Panc1 (cell line): ENCODE measurements around the gene ASB7.

Source experiments
- POLR2AphosphoS5 ChIP-seq: IDR thresholded peaks from 2 replicates; pipeline ENCODE4 v1.6.1; 2012; ENCODE audit warnings: mild to moderate bottlenecking, low read depth, low read length, moderate library complexity
- SIN3A ChIP-seq: IDR thresholded peaks from 2 replicates; pipeline ENCODE4 v1.6.1; 2012; ENCODE audit warnings: low read depth, mild to moderate bottlenecking, low read length, moderate library complexity, borderline replicate concordance; ENCODE audit not compliant: insufficient read depth
- TF ChIP-seq, protein P1 (sequence below): fragments of 450-650 bp; IDR thresholded peaks from 2 replicates; pipeline ENCODE4 v1.5.1; 2017; ENCODE audit warnings: mild to moderate bottlenecking
- TF ChIP-seq, protein P2 (sequence below), 2 experiments: IDR thresholded peaks; 2 replicates each; pipeline ENCODE4 v1.6.1; 2011 to 2012; ENCODE audit warnings: low read depth in 2 of 2, control low read depth in 1 of 2, low read length in 1 of 2, mild to moderate bottlenecking in 1 of 2, moderate library complexity in 1 of 2; ENCODE audit not compliant: insufficient read depth in 1 of 2

DNA sequence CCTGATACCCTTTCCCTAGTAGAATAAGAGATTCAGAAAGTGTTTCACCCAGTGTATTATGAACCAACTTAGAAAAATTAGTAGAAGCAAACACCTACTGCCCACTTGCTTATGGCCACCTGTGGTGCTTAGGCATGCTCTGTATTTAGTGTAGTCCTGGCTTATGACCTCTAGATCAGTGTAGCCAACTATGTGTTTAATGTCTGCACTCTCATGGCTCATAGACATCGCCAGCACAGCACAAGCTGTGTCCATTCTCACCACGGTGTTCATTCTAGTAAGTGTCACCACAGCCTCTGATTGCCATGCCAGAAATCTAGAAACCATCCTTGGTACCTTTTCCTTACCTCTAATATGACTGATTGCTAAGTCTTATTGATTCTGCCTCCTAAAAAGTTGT lies 14.3 kb downstream of the ASB7 start:
- TF ChIP-seq POLR2AphosphoS5, result no peak
- TF ChIP-seq, protein P1, sequence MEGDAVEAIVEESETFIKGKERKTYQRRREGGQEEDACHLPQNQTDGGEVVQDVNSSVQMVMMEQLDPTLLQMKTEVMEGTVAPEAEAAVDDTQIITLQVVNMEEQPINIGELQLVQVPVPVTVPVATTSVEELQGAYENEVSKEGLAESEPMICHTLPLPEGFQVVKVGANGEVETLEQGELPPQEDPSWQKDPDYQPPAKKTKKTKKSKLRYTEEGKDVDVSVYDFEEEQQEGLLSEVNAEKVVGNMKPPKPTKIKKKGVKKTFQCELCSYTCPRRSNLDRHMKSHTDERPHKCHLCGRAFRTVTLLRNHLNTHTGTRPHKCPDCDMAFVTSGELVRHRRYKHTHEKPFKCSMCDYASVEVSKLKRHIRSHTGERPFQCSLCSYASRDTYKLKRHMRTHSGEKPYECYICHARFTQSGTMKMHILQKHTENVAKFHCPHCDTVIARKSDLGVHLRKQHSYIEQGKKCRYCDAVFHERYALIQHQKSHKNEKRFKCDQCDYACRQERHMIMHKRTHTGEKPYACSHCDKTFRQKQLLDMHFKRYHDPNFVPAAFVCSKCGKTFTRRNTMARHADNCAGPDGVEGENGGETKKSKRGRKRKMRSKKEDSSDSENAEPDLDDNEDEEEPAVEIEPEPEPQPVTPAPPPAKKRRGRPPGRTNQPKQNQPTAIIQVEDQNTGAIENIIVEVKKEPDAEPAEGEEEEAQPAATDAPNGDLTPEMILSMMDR, result no peak
- no peak for TF ChIP-seq SIN3A
- TF ChIP-seq, protein P2, sequence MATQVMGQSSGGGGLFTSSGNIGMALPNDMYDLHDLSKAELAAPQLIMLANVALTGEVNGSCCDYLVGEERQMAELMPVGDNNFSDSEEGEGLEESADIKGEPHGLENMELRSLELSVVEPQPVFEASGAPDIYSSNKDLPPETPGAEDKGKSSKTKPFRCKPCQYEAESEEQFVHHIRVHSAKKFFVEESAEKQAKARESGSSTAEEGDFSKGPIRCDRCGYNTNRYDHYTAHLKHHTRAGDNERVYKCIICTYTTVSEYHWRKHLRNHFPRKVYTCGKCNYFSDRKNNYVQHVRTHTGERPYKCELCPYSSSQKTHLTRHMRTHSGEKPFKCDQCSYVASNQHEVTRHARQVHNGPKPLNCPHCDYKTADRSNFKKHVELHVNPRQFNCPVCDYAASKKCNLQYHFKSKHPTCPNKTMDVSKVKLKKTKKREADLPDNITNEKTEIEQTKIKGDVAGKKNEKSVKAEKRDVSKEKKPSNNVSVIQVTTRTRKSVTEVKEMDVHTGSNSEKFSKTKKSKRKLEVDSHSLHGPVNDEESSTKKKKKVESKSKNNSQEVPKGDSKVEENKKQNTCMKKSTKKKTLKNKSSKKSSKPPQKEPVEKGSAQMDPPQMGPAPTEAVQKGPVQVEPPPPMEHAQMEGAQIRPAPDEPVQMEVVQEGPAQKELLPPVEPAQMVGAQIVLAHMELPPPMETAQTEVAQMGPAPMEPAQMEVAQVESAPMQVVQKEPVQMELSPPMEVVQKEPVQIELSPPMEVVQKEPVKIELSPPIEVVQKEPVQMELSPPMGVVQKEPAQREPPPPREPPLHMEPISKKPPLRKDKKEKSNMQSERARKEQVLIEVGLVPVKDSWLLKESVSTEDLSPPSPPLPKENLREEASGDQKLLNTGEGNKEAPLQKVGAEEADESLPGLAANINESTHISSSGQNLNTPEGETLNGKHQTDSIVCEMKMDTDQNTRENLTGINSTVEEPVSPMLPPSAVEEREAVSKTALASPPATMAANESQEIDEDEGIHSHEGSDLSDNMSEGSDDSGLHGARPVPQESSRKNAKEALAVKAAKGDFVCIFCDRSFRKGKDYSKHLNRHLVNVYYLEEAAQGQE (IDR thresholded peaks at IDR 0.05; ENCODE audit: insufficient read depth in 1 of 2, low read depth in 2 of 2, low read length in 1 of 2), result no peak
